Upper lobe of left lung (tissue), 6 donors: ENCODE measurements around the gene ITPKC. TPM values are rescaled to one million over a fixed set of nuclear protein-coding genes. Genes with fewer than 3 reads are reported as not detected.

Source experiments
- ATAC-seq, 2 donors: fragments of 200-7000 bp; cut with Tn5 transposase; one replicate each; pipeline ENCODE4 v1.9.1; 2022; ENCODE audit warnings: mild to moderate bottlenecking in 2 of 2, moderate library complexity in 2 of 2; ENCODE audit not compliant: low FRiP score in 2 of 2
- DNase-seq, 2 donors: peaks; one replicate each; pipeline ENCODE4 v3.0.0-alpha.2; 2019 to 2020
- H3K27ac ChIP-seq, 4 donors: fragments of 200-600 bp; sonication (generic); one replicate each; pipeline ENCODE4 v1.5.1; 2016 to 2019
- H3K27me3 ChIP-seq, 4 donors: fragments of 200-600 bp; sonication (generic); one replicate each; pipeline ENCODE4 v1.5.1; 2017 to 2019
- H3K36me3 ChIP-seq, 4 donors: fragments of 200-600 bp; sonication (generic); one replicate each; pipeline ENCODE4 v1.5.1; 2016 to 2019
- H3K4me1 ChIP-seq, 4 donors: fragments of 200-600 bp; sonication (generic); one replicate each; pipeline ENCODE4 v1.5.1; 2018 to 2019
- H3K4me3 ChIP-seq, 4 donors: fragments of 200-600 bp; sonication (generic); one replicate each; pipeline ENCODE4 v1.5.1; 2017 to 2019; ENCODE audit warnings: mild to moderate bottlenecking in 2 of 4, moderate library complexity in 1 of 4
- H3K9me3 ChIP-seq, 4 donors: fragments of 200-600 bp; sonication (generic); one replicate each; pipeline ENCODE4 v1.5.1; 2018 to 2019
- CTCF ChIP-seq, 6 experiments: fragments of 450-650 bp in 4 of 6; fragments of 200-600 bp in 2 of 6; sonication (generic) in 2 of 6; IDR thresholded peaks; one replicate each; pipeline ENCODE4 v1.5.1; 2016 to 2019; ENCODE audit warnings: antibody characterized with exemption in 6 of 6
- EP300 ChIP-seq, 4 donors: sonication (generic); formaldehyde crosslinking; IDR thresholded peaks; one replicate each; pipeline ENCODE4 v1.5.1; 2017; ENCODE audit warnings: antibody characterized with exemption in 4 of 4, control low read depth in 2 of 4
- POLR2A ChIP-seq, 4 donors: fragments of 450-650 bp; IDR thresholded peaks; one replicate each; pipeline ENCODE4 v1.5.1; 2016 to 2017; ENCODE audit warnings: antibody characterized with exemption in 4 of 4, mild to moderate bottlenecking in 2 of 4
- POLR2AphosphoS5 ChIP-seq, 2 donors: sonication (generic); formaldehyde crosslinking; IDR thresholded peaks; one replicate each; pipeline ENCODE4 v1.5.1; 2017; ENCODE audit warnings: antibody characterized with exemption in 2 of 2
- WGBS, 2 donors: methylation state at CpG; one replicate each; pipeline ENCODE4 v1.1.5; 2017 to 2018; 5-methylcytosine and 5-hydroxymethylcytosine counted together
- small RNA-seq, 4 donors: library from RNA; depleted of rRNA; stranded (forward); fragments of <200 nt; gene quantifications; one replicate each; pipeline ENCODE3, GENCODE V24; 2016
- total RNA-seq, 6 donors: library from RNA; depleted of rRNA in 4 of 6; stranded (reverse); fragments of >200 nt in 4 of 6; gene quantifications; one replicate each; pipeline versions ENCODE4 v1.1.0 to v1.2.1, GENCODE V29; 2016 to 2021
- donor health status: DM: no; HTN: no; CAD: no; lungs with moderate emphysema.
- donor health status: DM: no; HTN: yes; CAD: no; lungs with severe emphysema.

ITPKC gene
- total RNA-seq, 6 donors from 2014 or later: 38.4 to 76.0 (median 55.2) TPM

DNA sequence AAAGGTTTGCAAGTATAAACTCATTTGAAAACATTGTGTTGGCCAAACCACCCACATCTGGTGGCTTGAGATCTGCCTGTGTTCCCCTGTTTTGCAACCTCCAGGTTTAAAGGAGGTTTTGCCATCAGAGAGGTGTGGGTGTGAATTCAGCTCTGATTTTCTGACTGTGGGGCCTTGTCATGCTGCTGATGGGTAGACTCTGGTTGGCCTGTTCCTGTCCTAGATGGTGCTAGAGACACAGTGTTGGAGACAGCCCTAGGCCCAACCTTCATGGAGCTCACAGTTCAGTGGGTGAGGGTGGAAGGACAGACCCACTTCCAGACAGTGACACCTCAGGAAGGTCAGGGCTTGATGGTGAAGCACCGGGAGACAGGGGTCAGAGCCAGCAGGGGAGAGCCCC lies 68.6 kb downstream of the ITPKC start:
- WGBS, 2 donors: 78 to 91% methylated on average over 1 of the region's 1 CpG
- H3K36me3 ChIP-seq: peaks cover 0 to 30% (median 16%) of the 10 kb centered on the region in 4 donors

DNA sequence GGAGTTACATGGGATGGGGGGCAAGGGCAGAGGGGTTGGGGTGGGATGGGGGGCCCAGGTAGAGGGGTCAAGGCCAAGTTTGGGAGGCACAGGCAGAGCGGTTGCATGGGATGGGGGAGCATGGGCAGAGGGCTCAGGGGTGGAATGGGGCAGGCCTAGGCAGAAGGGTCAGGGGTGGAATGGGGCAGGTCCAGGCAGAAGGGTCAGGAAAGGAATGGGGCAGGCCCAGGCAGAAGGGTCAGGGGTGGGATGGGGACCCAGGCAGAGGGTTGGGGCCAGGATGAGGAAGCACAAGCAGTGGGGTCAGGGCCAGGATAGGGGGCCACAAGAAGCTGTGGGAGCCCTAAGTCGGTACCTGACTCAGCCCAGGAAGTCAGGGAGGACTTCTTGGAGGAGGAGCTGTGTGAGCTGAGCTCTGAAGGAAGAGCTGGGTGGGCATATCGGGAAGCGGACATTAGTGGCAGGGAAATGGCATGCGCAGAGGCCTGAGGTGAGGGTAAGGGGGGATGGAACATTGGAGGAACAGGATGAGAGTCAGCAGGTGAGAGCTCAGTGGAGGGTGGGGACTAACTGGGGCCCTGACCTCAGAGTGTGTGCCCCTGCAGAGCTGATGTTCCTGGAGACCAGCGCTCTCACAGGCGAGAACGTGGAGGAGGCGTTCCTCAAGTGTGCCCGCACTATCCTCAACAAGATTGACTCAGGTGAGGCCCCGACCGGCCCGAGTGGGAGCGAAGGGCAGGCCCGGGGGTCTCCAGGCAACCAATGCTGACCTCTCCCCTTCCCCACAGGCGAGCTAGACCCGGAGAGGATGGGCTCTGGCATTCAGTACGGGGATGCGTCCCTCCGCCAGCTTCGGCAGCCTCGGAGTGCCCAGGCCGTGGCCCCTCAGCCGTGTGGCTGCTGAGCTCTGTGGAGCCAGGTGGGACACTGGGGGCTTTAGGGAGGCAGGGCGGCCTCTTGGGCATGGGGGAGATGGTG lies 69.4 kb downstream of the ITPKC start:
- WGBS, 2 donors: 92 to 94% methylated on average over 16 to 25 of the region's 25 CpGs
- H3K4me1 ChIP-seq: peaks cover 0 to 8% (median 3%) of the 10 kb centered on the region in 4 donors
- H3K27me3 ChIP-seq: no peaks in the 10 kb centered on the region
- TF ChIP-seq POLR2A (IDR thresholded peaks at IDR 0.05): no peak
- no peak for TF ChIP-seq CTCF (IDR thresholded peaks at IDR 0.05)
- TF ChIP-seq POLR2AphosphoS5 (IDR thresholded peaks at IDR 0.05): no peak
- no peak for TF ChIP-seq EP300 (IDR thresholded peaks at IDR 0.05)
- ATAC-seq (peak; percentile 8 to 16), DNase-seq (peak in 1 of 2 donors; percentile 66)
- no peaks in the 10 kb centered on the region for H3K9me3 ChIP-seq
- no peak overlapping the region for H3K4me3 ChIP-seq
- H3K36me3 ChIP-seq: peaks cover 0 to 30% (median 19%) of the 10 kb centered on the region in 4 donors
- no peak overlapping the region for H3K27ac ChIP-seq

More for the DNA sequence above, 68.6 kb downstream of the ITPKC start:
- TF ChIP-seq POLR2A (IDR thresholded peaks at IDR 0.05) (no peak), EP300 (IDR thresholded peaks at IDR 0.05) (no peak), CTCF (IDR thresholded peaks at IDR 0.05) (no peak), POLR2AphosphoS5 (IDR thresholded peaks at IDR 0.05) (no peak)
- DNase-seq: no peak
- Histone ChIP-seq H3K4me3 (no peak overlapping the region), H3K27ac (no peak overlapping the region), H3K27me3 (no peaks in the 10 kb centered on the region), H3K4me1 (peaks cover 0 to under 1% (median 0%) of the 10 kb centered on the region in 4 donors), H3K9me3 (no peaks in the 10 kb centered on the region)
- ATAC-seq: no peak

Small RNAs within 50 kb of the gene (small RNA-seq; reads per million reads assigned to genes)
- 0 reads per million in 4 donors for gene RNU6-195P

Other genes with a start within 250 kb of the ITPKC start
- 100 to 1,000 TPM in 2 of 6 donors, 10 to 100 TPM in 4; 60.6 to 232 (median 90.2) TPM for gene SHKBP1, start 140.2 kb upstream of the ITPKC start, total RNA-seq
- 100 to 1,000 TPM; 125 to 541 (median 401) TPM for gene LTBP4, start 115.7 kb upstream of the ITPKC start, total RNA-seq
- 100 to 1,000 TPM in 1 of 6 donors, 10 to 100 TPM in 5; 18.0 to 133 (median 23.8) TPM for gene NUMBL, start 26.5 kb upstream of the ITPKC start, total RNA-seq
- 100 to 1,000 TPM in 2 of 6 donors, 10 to 100 TPM in 4; 46.2 to 142 (median 65.4) TPM for gene COQ8B, start 226 bp upstream of the ITPKC start, total RNA-seq
- gene ACTMAP, start 33.4 kb downstream of the ITPKC start, total RNA-seq: 10 to 100 TPM; 16.0 to 28.4 (median 21.5) TPM
- gene SNRPA, start 34.1 kb downstream of the ITPKC start, total RNA-seq: 10 to 100 TPM; 32.4 to 90.1 (median 55.3) TPM
- gene MIA, start 58.4 kb downstream of the ITPKC start, total RNA-seq: 1 to 10 TPM in 3 of 6 donors, not detected in 3; 1.2 to 5.2 (median 2.1) TPM
- gene RAB4B, start 61.1 kb downstream of the ITPKC start, total RNA-seq: 10 to 100 TPM; 39.9 to 78.5 (median 58.6) TPM
- 100 to 1,000 TPM; 170 to 353 (median 211) TPM for gene EGLN2, start 82.1 kb downstream of the ITPKC start, total RNA-seq
- gene CYP2A6, start 133.3 kb downstream of the ITPKC start, total RNA-seq: 10 to 100 TPM in 1 of 6 donors, 1 to 10 TPM in 4, not detected in 1; 1.5 to 11.6 (median 2.9) TPM
- 1 to 10 TPM in 1 of 6 donors, under 1 TPM in 2, not detected in 3; 0.59 to 1.8 (median 0.71) TPM for gene CYP2A7, start 165.1 kb downstream of the ITPKC start, total RNA-seq